GM19372 (cell line): ENCODE measurements around the gene ST8SIA6.

Experiments
- ATAC-seq: cut with Tn5 transposase; IDR thresholded peaks from one replicate; pipeline ENCODE4 v1.9.1; 2021; ENCODE audit warnings: mild to moderate bottlenecking, low read depth, moderate library complexity; ENCODE audit not compliant: unreplicated experiment

ST8SIA6 gene

GRCh38 chr10:17278607-17279240 lies 175.7 kb downstream of the ST8SIA6 start:
- ATAC-seq: no peak

- ATAC-seq: no peak
Observed at GRCh38 chr10:17276756-17277424, 177.5 kb downstream of the ST8SIA6 start.

- ATAC-seq: no peak
Observed at GRCh38 chr10:17273403-17273802, 181.0 kb downstream of the ST8SIA6 start.

- ATAC-seq: no peak
Observed at GRCh38 chr10:17272648-17273047, 181.7 kb downstream of the ST8SIA6 start.
